HepG2 (cell line): ENCODE results near the gene STC2. TPM values are rescaled to one million over a fixed set of nuclear protein-coding genes. Genes with fewer than 3 reads are reported as not detected.

Experiments used
- ATF3 ChIP-seq: sonication (generic); formaldehyde crosslinking; IDR thresholded peaks from 2 replicates; pipeline ENCODE4 v1.4.0; 2020; ENCODE audit warnings: missing genetic modification reagents
- CREB3 ChIP-seq: sonication (generic); formaldehyde crosslinking; IDR thresholded peaks from 2 replicates; pipeline ENCODE4 v1.5.0; 2020; ENCODE audit warnings: missing genetic modification reagents
- ELF1 ChIP-seq: sonication (generic); formaldehyde crosslinking; IDR thresholded peaks from 2 replicates; pipeline ENCODE4 v1.4.0; 2020; ENCODE audit warnings: missing genetic modification reagents
- HNRNPH1 ChIP-seq: fragments of 200-400 bp; formaldehyde crosslinking; optimal IDR thresholded peaks from 2 replicates; pipeline ENCODE3; 2017; ENCODE audit warnings: mild to moderate bottlenecking, low read depth, low read length
- KLF15 ChIP-seq: sonication (generic); formaldehyde crosslinking; IDR thresholded peaks from 2 replicates; pipeline ENCODE4 v1.8.1; 2023; ENCODE audit warnings: borderline replicate concordance, mild to moderate bottlenecking, inconsistent platforms, missing genetic modification reagents, mixed read lengths
- MBD4 ChIP-seq: IDR thresholded peaks from 2 replicates; pipeline ENCODE4 v1.6.1; 2012; ENCODE audit warnings: low read length, inconsistent platforms, borderline replicate concordance
- MEIS2 ChIP-seq: sonication (generic); formaldehyde crosslinking; IDR thresholded peaks from 2 replicates; pipeline ENCODE4 v1.9.0; 2021; ENCODE audit warnings: mild to moderate bottlenecking, missing genetic modification reagents
- NFE2 ChIP-seq: sonication (generic); formaldehyde crosslinking; IDR thresholded peaks from 2 replicates; pipeline ENCODE4 v1.4.0; 2020; ENCODE audit warnings: missing genetic modification reagents
- PHB2 ChIP-seq: fragments of 450-650 bp; IDR thresholded peaks from 2 replicates; pipeline ENCODE4 v1.6.1; 2018; ENCODE audit not compliant: partially characterized antibody
- RBM22 ChIP-seq: fragments of 200-400 bp; formaldehyde crosslinking; optimal IDR thresholded peaks from 2 replicates; pipeline ENCODE3; 2017; ENCODE audit warnings: mild to moderate bottlenecking, low read length, moderate library complexity
- SALL2 ChIP-seq: sonication (generic); formaldehyde crosslinking; IDR thresholded peaks from 2 replicates; pipeline ENCODE4 v1.8.1; 2023; ENCODE audit warnings: mild to moderate bottlenecking, missing genetic modification reagents, inconsistent platforms
- TGIF2 ChIP-seq: IDR thresholded peaks from 2 replicates; pipeline ENCODE4 v1.6.1; 2016; ENCODE audit warnings: control low read depth, missing compliant biosample characterization
- ZBED4 ChIP-seq: sonication (generic); formaldehyde crosslinking; IDR thresholded peaks from 2 replicates; pipeline ENCODE4 v1.4.0; 2020; ENCODE audit warnings: missing genetic modification reagents, borderline replicate concordance
- ZFP62 ChIP-seq: sonication (generic); formaldehyde crosslinking; IDR thresholded peaks from 2 replicates; pipeline ENCODE4 v1.4.0; 2020; ENCODE audit warnings: missing genetic modification reagents
- ZNF260 ChIP-seq: sonication (generic); formaldehyde crosslinking; IDR thresholded peaks from 2 replicates; pipeline ENCODE4 v1.4.0; 2020; ENCODE audit warnings: missing genetic modification reagents, low read depth, mild to moderate bottlenecking, borderline replicate concordance
- ZNF335 ChIP-seq: sonication (generic); formaldehyde crosslinking; IDR thresholded peaks from 2 replicates; pipeline ENCODE4 v1.4.0; 2020; ENCODE audit warnings: missing genetic modification reagents
- ZNF615 ChIP-seq: sonication (generic); formaldehyde crosslinking; IDR thresholded peaks from 2 replicates; pipeline ENCODE4 v1.5.0; 2020; ENCODE audit warnings: mild to moderate bottlenecking, missing genetic modification reagents, borderline replicate concordance
- ZNF629 ChIP-seq: sonication (generic); formaldehyde crosslinking; conservative IDR thresholded peaks from 2 replicates; pipeline ENCODE4 v1.5.0; 2020; ENCODE audit warnings: missing genetic modification reagents
- ZNF639 ChIP-seq: conservative IDR thresholded peaks from 2 replicates; pipeline ENCODE4 v1.6.1; 2018; ENCODE audit warnings: missing genetic modification reagents
- ZNF660 ChIP-seq: sonication (generic); formaldehyde crosslinking; IDR thresholded peaks from 2 replicates; pipeline ENCODE4 v1.5.1; 2020; ENCODE audit warnings: mild to moderate bottlenecking, low read depth, missing genetic modification reagents, borderline replicate concordance
- ZNF670 ChIP-seq: sonication (generic); formaldehyde crosslinking; IDR thresholded peaks from 2 replicates; pipeline ENCODE4 v1.8.0; 2022; ENCODE audit warnings: mild to moderate bottlenecking, missing genetic modification reagents, borderline replicate concordance
- ZSCAN5A ChIP-seq: sonication (generic); formaldehyde crosslinking; IDR thresholded peaks from 2 replicates; pipeline ENCODE4 v1.8.0; 2022; ENCODE audit warnings: mild to moderate bottlenecking, missing genetic modification reagents, borderline replicate concordance
- polyA plus RNA-seq, 8 experiments: library from polyadenylated mRNA; depleted of rRNA in 3 of 8; stranded (reverse) in 7 of 8; unstranded in 1 of 8; fragments of >200 nt; fragmentation: Illumina TruSeq in 4 of 8; extraction: Trizol in 4 of 8; gene quantifications; 2 replicates each; pipeline versions ENCODE4 v1.2.1 to v1.2.3, GENCODE V29; 2011 to 2016; ENCODE audit warnings: low read depth in 4 of 8, missing spikeins in 1 of 8, mixed read lengths in 1 of 8; ENCODE audit not compliant: insufficient read depth in 1 of 8
- total RNA-seq, 5 experiments: library from RNA; depleted of rRNA; stranded (reverse); fragments of >200 nt; fragmentation: Illumina TruSeq; extraction: Trizol; gene quantifications; 2 replicates each; pipeline ENCODE4 v1.2.3, GENCODE V29; 2016; ENCODE audit warnings: low read depth in 1 of 5

STC2 gene
- total and polyA plus RNA-seq, 2 of the 13 experiments (the other 11 are each of a cell fraction or from before 2014, with no cell fraction given): 27.1 to 69.2 TPM

- TF ChIP-seq ZBED4 (no peak), ZFP62 (CRISPR knock-in tag) (no peak), HNRNPH1 (no peak), ELF1 (CRISPR knock-in tag) (no peak), ZNF670 (no peak), KLF15 (CRISPR knock-in tag) (no peak), SALL2 (CRISPR knock-in tag) (0 out of 2 replicates have a peak, but pooled peaks have one; percentile 36), TGIF2 (CRISPR knock-in tag) (no peak; the same call in 1 of the 2 replicates), ZNF335 (CRISPR knock-in tag) (peak; percentile 60; the same call in 1 of the 2 replicates), CREB3 (no peak), ZNF615 (CRISPR knock-in tag) (no peak), ZSCAN5A (0 out of 2 replicates have a peak, but pooled peaks have one; percentile 46), ATF3 (CRISPR knock-in tag) (no peak), ZNF639 (no peak), ZNF260 (no peak), ZNF660 (CRISPR knock-in tag) (no peak), MEIS2 (CRISPR knock-in tag) (no peak; the same call in 1 of the 2 replicates), MBD4 (no peak), PHB2 (no peak), NFE2 (CRISPR knock-in tag) (no peak), ZNF629 (CRISPR knock-in tag) (no peak), RBM22 (no peak)
These were observed 31.2 kb downstream of the STC2 start (continued) for GRCh38 chr5:173296737-173297676.
